ENCODE data around the gene C6orf141. TPM values are rescaled to one million over a fixed set of nuclear protein-coding genes. Genes with fewer than 3 reads are reported as not detected.
A peak's percentile ranks its signal among the peaks of the same experiment; 100 is the strongest.

The C6orf141 gene
- total and polyA plus RNA-seq, 2 of the 13 experiments (the other 11 are each of a cell fraction or from before 2014, with no cell fraction given): 0.07 TPM; not detected in 1

- TF ChIP-seq ZNF614 (CRISPR knock-in tag; IDR thresholded peaks at IDR 0.05; ENCODE audit: borderline replicate concordance): peak; percentile 51; the same call in 1 of the 2 replicates
- no peak for TF ChIP-seq CBX5 (CRISPR knock-in tag; IDR thresholded peaks at IDR 0.05; ENCODE audit: borderline replicate concordance)
- no peak for TF ChIP-seq KDM5A (IDR thresholded peaks at IDR 0.05; ENCODE audit: borderline replicate concordance, low read length)
- TF ChIP-seq IRX3 (CRISPR knock-in tag; IDR thresholded peaks at IDR 0.05; ENCODE audit: borderline replicate concordance, low read depth): no peak
- no peak for TF ChIP-seq ZC3H4 (CRISPR knock-in tag; IDR thresholded peaks at IDR 0.05; ENCODE audit: borderline replicate concordance)
- TF ChIP-seq ZNF781 (CRISPR knock-in tag; IDR thresholded peaks at IDR 0.05; ENCODE audit: borderline replicate concordance, not compliant biosample characterization): no peak
- TF ChIP-seq, protein P1, sequence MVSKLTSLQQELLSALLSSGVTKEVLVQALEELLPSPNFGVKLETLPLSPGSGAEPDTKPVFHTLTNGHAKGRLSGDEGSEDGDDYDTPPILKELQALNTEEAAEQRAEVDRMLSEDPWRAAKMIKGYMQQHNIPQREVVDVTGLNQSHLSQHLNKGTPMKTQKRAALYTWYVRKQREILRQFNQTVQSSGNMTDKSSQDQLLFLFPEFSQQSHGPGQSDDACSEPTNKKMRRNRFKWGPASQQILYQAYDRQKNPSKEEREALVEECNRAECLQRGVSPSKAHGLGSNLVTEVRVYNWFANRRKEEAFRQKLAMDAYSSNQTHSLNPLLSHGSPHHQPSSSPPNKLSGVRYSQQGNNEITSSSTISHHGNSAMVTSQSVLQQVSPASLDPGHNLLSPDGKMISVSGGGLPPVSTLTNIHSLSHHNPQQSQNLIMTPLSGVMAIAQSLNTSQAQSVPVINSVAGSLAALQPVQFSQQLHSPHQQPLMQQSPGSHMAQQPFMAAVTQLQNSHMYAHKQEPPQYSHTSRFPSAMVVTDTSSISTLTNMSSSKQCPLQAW (CRISPR knock-in tag; IDR thresholded peaks at IDR 0.05): no peak
- no peak for TF ChIP-seq FOXA1 (IDR thresholded peaks at IDR 0.05)
- peak; percentile 49; the same call in 1 of the 2 replicates for TF ChIP-seq FOXA1 (CRISPR knock-in tag; IDR thresholded peaks at IDR 0.05)
- TF ChIP-seq NCOA2 (CRISPR knock-in tag; IDR thresholded peaks at IDR 0.05): peak; percentile 60
- no peak for TF ChIP-seq ZNF230 (CRISPR knock-in tag; IDR thresholded peaks at IDR 0.05)
- no peak for TF ChIP-seq ZNF264 (CRISPR knock-in tag; IDR thresholded peaks at IDR 0.05)
- TF ChIP-seq CEBPB (IDR thresholded peaks at IDR 0.05; ENCODE audit: borderline replicate concordance, low read depth, low read length): no peak
- 0 out of 2 replicates have a peak, but pooled peaks have one; percentile 30 for TF ChIP-seq THYN1 (CRISPR knock-in tag; IDR thresholded peaks at IDR 0.05; ENCODE audit: borderline replicate concordance, low read depth)
- no peak for TF ChIP-seq YEATS4 (CRISPR knock-in tag; IDR thresholded peaks at IDR 0.05; ENCODE audit: borderline replicate concordance)
- TF ChIP-seq POLR2AphosphoS5 (IDR thresholded peaks at IDR 0.05; ENCODE audit: low read depth, low read length): no peak
- TF ChIP-seq MED8 (CRISPR knock-in tag; IDR thresholded peaks at IDR 0.05; ENCODE audit: insufficient replicate concordance): no peak
- TF ChIP-seq, protein P2, sequence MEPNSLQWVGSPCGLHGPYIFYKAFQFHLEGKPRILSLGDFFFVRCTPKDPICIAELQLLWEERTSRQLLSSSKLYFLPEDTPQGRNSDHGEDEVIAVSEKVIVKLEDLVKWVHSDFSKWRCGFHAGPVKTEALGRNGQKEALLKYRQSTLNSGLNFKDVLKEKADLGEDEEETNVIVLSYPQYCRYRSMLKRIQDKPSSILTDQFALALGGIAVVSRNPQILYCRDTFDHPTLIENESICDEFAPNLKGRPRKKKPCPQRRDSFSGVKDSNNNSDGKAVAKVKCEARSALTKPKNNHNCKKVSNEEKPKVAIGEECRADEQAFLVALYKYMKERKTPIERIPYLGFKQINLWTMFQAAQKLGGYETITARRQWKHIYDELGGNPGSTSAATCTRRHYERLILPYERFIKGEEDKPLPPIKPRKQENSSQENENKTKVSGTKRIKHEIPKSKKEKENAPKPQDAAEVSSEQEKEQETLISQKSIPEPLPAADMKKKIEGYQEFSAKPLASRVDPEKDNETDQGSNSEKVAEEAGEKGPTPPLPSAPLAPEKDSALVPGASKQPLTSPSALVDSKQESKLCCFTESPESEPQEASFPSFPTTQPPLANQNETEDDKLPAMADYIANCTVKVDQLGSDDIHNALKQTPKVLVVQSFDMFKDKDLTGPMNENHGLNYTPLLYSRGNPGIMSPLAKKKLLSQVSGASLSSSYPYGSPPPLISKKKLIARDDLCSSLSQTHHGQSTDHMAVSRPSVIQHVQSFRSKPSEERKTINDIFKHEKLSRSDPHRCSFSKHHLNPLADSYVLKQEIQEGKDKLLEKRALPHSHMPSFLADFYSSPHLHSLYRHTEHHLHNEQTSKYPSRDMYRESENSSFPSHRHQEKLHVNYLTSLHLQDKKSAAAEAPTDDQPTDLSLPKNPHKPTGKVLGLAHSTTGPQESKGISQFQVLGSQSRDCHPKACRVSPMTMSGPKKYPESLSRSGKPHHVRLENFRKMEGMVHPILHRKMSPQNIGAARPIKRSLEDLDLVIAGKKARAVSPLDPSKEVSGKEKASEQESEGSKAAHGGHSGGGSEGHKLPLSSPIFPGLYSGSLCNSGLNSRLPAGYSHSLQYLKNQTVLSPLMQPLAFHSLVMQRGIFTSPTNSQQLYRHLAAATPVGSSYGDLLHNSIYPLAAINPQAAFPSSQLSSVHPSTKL (CRISPR knock-in tag; IDR thresholded peaks at IDR 0.05): peak; percentile 73
- TF ChIP-seq SOX6 (IDR thresholded peaks at IDR 0.05): no peak
- peak; percentile 43; the same call in 1 of the 2 replicates for TF ChIP-seq SOX6 (CRISPR knock-in tag; IDR thresholded peaks at IDR 0.05)
- TF ChIP-seq SOX5 (CRISPR knock-in tag; IDR thresholded peaks at IDR 0.05; ENCODE audit: borderline replicate concordance): peak; percentile 69; the same call in 1 of the 2 replicates
- no peak for TF ChIP-seq ZNF782 (CRISPR knock-in tag; IDR thresholded peaks at IDR 0.05; ENCODE audit: borderline replicate concordance)
- no peak for TF ChIP-seq ZNF354B (CRISPR knock-in tag; IDR thresholded peaks at IDR 0.05)
- TF ChIP-seq, protein P3, sequence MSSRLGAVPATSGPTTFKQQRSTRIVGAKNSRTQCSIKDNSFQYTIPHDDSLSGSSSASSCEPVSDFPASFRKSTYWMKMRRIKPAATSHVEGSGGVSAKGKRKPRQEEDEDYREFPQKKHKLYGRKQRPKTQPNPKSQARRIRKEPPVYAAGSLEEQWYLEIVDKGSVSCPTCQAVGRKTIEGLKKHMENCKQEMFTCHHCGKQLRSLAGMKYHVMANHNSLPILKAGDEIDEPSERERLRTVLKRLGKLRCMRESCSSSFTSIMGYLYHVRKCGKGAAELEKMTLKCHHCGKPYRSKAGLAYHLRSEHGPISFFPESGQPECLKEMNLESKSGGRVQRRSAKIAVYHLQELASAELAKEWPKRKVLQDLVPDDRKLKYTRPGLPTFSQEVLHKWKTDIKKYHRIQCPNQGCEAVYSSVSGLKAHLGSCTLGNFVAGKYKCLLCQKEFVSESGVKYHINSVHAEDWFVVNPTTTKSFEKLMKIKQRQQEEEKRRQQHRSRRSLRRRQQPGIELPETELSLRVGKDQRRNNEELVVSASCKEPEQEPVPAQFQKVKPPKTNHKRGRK (CRISPR knock-in tag; IDR thresholded peaks at IDR 0.05): peak; percentile 64; the same call in 1 of the 2 replicates
- no peak for TF ChIP-seq GTF2F1 (IDR thresholded peaks at IDR 0.05; ENCODE audit: low read length)
- no peak for TF ChIP-seq ZSCAN12 (CRISPR knock-in tag; IDR thresholded peaks at IDR 0.05)
Observed at GRCh38 chr6:49509342-49509741, 41.1 kb upstream of the C6orf141 start (continued).

Measured in HepG2 (cell line).